Lower lobe of right lung (tissue), 2 donors: ENCODE data around the gene LMTK2. TPM values are rescaled to one million over a fixed set of nuclear protein-coding genes. Genes with fewer than 3 reads are reported as not detected.

Experiments
- ATAC-seq, 2 donors: fragments of 200-7000 bp; cut with Tn5 transposase; one replicate each; pipeline ENCODE4 v1.9.1; 2020 to 2022; ENCODE audit warnings: mild to moderate bottlenecking in 2 of 2, moderate library complexity in 2 of 2
- DNase-seq: peaks from one replicate; pipeline ENCODE4 v3.0.0-alpha.2; 2020
- H3K27ac ChIP-seq: fragments of 200-600 bp; one replicate; pipeline ENCODE4 v1.8.0; 2022
- H3K27me3 ChIP-seq: fragments of 200-600 bp; one replicate; pipeline ENCODE4 v1.8.0; 2022; ENCODE audit warnings: low read depth
- H3K36me3 ChIP-seq: fragments of 200-600 bp; one replicate; pipeline ENCODE4 v1.8.0; 2022; ENCODE audit warnings: mild to moderate bottlenecking
- H3K4me1 ChIP-seq: fragments of 200-600 bp; one replicate; pipeline ENCODE4 v1.8.0; 2022
- H3K4me3 ChIP-seq: fragments of 200-600 bp; one replicate; pipeline ENCODE4 v1.8.0; 2022; ENCODE audit warnings: mild to moderate bottlenecking
- H3K9me3 ChIP-seq: fragments of 200-600 bp; one replicate; pipeline ENCODE4 v1.8.0; 2022
- CTCF ChIP-seq: fragments of 200-600 bp; IDR thresholded peaks from one replicate; pipeline ENCODE4 v1.8.0; 2022; ENCODE audit warnings: antibody characterized with exemption, mild to moderate bottlenecking
- intact Hi-C: fragments of 100-400 bp; cut with DNase I; formaldehyde crosslinking; loops from one replicate; pipeline ENCODE4 v1.11.0; 2022
- total RNA-seq: library from RNA; stranded (reverse); fragmentation: NEBNext Ultra II Directional; extraction: Animal tissue kit (Norgen Biotek cat#: 25700); gene quantifications from one replicate; pipeline ENCODE4 v1.2.1, GENCODE V29; 2021
- donor health status: DM: no; HTN: yes; CAD: no; lungs with severe emphysema.

Gene LMTK2
- total RNA-seq, 1 donor from 2014 or later, result 24.5 TPM

DNA sequence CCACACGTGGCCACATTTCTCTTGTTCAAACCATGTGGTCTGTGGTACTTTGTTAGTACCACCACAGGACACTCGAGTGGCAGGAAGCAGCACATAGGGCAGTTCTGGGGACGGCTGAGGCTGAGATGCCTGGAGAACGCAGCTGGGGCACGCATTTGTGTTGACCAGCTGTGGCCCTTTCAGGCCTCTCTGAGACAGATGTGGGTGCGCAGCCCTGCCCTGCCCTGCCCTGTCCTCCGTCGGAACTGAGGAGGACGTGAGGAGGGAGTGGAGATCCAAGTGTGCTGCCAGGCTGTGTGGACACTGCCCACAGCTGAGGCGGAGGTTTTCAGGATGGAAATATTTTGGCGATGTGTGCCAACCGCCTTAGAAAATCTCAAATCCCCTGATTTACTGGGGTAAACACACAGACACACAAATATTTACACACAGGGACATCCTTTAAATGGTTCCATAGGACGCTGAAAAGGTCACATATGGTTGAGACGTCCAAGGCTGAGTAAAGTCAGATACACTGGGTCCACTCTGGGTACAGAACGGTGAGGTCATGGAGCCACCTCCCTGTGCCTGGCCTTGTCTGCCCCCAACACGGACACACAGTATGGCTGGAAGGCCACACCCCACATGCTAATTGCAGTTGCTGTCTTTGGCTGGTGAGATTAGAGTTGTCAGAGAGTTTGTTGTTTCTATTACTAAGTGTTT, 119.4 kb downstream of the LMTK2 start:
- peaks cover 91% of the 10 kb centered on the region for H3K36me3 ChIP-seq
- H3K4me3 ChIP-seq, result no peak overlapping the region
- no peaks in the 10 kb centered on the region for H3K9me3 ChIP-seq
- intact Hi-C loops, result no loop called here
- no peak for TF ChIP-seq CTCF
- DNase-seq (peak; percentile 32), ATAC-seq (no peak)
- no peaks in the 10 kb centered on the region for H3K4me1 ChIP-seq
- no peak overlapping the region for H3K27ac ChIP-seq
- no peaks in the 10 kb centered on the region for H3K27me3 ChIP-seq

- Histone ChIP-seq H3K9me3 (no peaks in the 10 kb centered on the region), H3K27ac (no peak overlapping the region), H3K27me3 (no peaks in the 10 kb centered on the region), H3K4me1 (no peaks in the 10 kb centered on the region), H3K4me3 (no peak overlapping the region), H3K36me3 (peaks cover 86% of the 10 kb centered on the region)
- intact Hi-C loops, result no loop called here
- no peak for TF ChIP-seq CTCF
- DNase-seq, result no peak
- ATAC-seq, result no peak
These were observed 121.3 kb downstream of the LMTK2 start for GRCh38 chr7:98227939-98228338.

DNA sequence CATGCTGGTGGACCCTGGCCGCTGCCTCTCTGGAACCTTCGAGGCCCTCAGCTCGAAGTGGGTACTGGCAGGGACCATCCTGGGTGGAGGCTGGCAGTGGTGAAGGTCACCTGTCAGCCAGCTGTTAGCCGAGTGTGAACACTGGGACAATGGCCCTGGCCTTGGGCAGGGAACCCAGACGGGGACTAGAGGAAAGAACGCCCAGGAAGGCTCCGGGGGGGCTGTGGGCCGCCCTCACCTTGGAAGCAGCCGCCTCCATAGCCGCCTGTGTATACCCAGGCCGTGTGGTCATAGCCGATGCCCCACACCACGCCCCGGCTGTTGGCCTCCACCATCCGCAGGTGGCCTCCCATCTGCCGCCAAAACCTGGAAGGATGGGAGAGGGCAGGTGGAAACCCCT, 122.1 kb downstream of the LMTK2 start:
- Histone ChIP-seq H3K4me1 (no peaks in the 10 kb centered on the region), H3K9me3 (no peaks in the 10 kb centered on the region), H3K27me3 (no peaks in the 10 kb centered on the region), H3K36me3 (peaks cover 89% of the 10 kb centered on the region), H3K27ac (no peak overlapping the region), H3K4me3 (no peak overlapping the region)
- intact Hi-C loops, result no loop called here
- TF ChIP-seq CTCF, result no peak
- DNase-seq (no peak), ATAC-seq (no peak)

GRCh38 chr7:98229441-98229840, 122.8 kb downstream of the LMTK2 start:
- H3K4me3 ChIP-seq, result no peak overlapping the region
- no peaks in the 10 kb centered on the region for H3K4me1 ChIP-seq
- DNase-seq, result no peak
- no peak for TF ChIP-seq CTCF
- H3K27ac ChIP-seq, result no peak overlapping the region
- H3K27me3 ChIP-seq, result no peaks in the 10 kb centered on the region
- no peaks in the 10 kb centered on the region for H3K9me3 ChIP-seq
- no peak for ATAC-seq
- intact Hi-C loops, result no loop called here
- peaks cover 85% of the 10 kb centered on the region for H3K36me3 ChIP-seq

DNA sequence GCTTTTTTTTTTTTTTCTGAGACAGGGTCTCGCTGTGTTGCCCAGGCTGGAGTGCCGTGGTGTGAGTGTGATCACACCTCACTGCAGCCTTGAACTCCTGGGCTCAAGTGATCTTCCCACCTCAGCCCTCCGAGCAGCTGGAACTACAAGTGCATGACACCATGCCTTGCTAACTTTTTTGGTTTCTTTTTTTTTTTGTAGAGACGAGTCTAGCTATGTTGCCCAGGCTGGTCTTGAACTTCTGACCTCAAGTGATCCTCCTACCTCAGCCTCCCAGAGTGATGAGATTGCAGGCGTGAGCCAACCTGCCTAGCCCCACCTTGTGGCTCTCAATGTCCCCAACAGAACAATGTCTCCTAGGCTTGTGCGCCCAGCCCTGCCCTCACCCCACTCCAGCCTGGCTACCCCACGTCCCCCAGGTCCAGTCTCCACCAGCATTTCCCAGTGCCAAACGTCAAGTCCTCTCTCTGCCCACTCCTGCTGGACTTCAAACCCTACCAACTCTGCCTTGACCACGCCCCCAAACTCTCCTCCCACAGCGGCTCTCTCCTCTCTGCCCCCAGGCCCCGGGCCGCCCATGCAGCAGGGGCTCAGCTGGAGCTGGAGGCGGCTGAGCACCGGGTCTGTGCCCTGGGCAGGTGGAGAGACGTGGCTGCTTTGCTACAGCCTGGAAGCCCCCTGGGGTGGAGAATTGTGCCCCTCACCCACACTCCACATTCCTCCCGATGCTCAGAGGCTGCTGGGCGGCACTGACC, 123.5 kb downstream of the LMTK2 start:
- ATAC-seq (no peak), DNase-seq (no peak)
- Histone ChIP-seq H3K4me3 (no peak overlapping the region), H3K4me1 (no peaks in the 10 kb centered on the region), H3K9me3 (no peaks in the 10 kb centered on the region), H3K27me3 (no peaks in the 10 kb centered on the region), H3K27ac (no peak overlapping the region), H3K36me3 (peaks cover 78% of the 10 kb centered on the region)
- no peak for TF ChIP-seq CTCF
- intact Hi-C loops, result no loop called here
